Activated CD4-positive, alpha-beta T cell treated with anti-CD3 and anti-CD28 coated beads for 1 hour (primary cell): Measurements from ENCODE around the gene MAPKBP1.

Experiments
- DNase-seq: peaks from one replicate; pipeline ENCODE4 v3.0.0-alpha.2; 2020

The MAPKBP1 gene

DNA sequence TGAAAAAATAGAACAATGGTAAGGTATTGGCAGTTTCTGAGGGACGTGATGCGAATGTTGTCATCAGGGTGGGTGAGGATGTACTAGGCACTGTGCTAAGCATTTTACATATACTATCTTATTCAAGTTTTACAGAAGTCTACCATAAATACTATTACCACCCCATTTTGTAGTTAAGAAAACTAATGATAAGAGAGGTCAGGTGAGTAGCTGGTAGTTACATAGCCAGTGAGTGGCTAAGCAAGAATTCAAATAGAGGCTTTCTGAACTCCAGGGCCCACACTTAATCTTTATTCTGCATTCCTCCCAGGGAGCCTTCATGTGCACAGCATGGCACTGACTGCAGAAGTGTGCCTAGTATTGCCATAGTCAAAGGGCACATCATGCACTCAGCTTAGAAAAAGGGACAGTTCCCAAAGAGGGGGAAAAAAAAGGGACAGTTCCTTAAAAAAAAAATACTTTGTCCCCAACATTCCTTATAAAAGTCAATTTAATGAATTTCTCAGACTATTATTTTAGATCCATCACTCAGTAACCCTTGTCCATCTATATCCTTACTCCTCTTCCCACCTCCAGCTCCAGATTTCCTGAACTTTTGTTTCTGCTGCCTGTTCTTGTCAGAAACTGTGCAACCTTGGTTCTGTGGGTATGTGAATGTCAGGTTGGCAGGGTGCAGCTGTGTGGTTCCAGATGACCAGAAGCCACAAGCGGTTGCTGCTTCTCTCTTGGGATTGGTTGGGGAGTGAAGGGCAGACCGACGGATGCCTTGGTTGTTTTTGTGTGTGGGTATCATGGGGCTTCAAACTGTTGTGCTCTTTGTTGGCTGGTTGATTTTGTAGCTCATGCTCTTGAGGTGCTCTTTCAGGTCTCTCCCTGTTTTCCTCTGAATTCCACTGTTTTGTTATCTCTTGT lies 8.3 kb downstream of the MAPKBP1 start:
- DNase-seq, result no peak

DNA sequence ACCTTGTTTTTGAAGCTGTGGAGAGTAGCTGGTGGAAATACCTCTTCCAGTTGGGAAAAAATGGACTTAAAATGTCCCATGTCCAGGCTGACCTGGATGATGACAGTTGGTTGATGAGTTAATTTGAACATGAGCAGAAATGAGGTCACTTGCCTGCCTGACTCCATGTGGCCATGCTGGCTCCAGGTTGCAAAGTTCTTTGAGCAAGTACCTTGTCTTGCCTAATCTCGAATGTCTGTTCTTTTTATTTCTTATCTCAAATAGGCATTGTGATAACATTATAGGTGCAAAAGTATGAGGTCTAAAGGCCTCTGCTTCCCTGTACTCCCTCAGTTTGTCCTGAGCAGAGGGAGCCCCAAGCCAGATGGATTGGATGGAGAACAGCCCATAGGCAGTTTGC lies 9.0 kb downstream of the MAPKBP1 start:
- no peak for DNase-seq

GRCh38 chr15:41788262-41788661 lies 14.0 kb downstream of the MAPKBP1 start:
- no peak for DNase-seq

- no peak for DNase-seq
Measured at GRCh38 chr15:41789236-41789635, 15.0 kb downstream of the MAPKBP1 start.

GRCh38 chr15:41789662-41790061 lies 15.4 kb downstream of the MAPKBP1 start:
- DNase-seq, result no peak

- DNase-seq, result no peak
Measured at GRCh38 chr15:41790169-41790568, 15.9 kb downstream of the MAPKBP1 start.

DNA sequence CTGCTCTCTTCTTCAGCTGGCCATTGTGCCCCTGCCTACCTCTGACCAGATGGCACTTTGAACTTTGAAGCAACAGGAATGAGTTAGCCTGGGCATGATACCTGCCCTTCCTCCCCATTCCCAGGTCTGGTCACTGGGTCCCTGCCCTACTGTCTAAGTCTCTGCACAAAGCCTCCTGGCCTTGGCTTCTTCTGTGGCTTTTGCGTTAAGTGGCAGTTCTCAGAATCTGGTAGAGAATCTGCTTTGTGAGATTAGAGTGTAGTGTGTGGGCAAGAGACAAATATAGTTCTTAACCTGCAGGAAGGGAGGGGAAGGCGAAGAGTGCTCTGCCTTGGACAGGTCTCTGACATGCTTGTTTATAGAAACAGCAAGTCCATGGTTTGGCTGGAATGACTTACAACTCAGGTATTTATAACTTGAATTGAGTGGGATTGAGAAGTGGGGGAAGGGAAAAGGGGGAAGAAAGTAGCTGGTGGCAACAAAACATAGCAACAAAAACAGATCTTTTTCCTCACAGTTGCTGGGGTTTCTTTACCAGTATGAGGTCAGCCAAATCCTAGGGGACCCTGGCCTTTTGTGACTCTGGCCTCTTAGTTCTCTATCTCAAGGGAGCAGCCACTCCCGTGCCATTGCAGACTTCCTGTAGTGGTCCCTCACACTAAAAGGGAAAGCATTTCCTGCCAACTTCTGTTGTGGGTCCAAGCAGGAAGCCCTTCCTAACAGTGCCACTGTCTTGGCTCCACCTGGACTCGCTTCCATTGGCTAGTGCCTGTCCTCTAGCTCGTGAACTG lies 16.7 kb downstream of the MAPKBP1 start:
- DNase-seq, result no peak

GRCh38 chr15:41791547-41791937 lies 17.3 kb downstream of the MAPKBP1 start:
- DNase-seq, result no peak

GRCh38 chr15:41792000-41792637 lies 17.8 kb downstream of the MAPKBP1 start:
- no peak for DNase-seq

DNA sequence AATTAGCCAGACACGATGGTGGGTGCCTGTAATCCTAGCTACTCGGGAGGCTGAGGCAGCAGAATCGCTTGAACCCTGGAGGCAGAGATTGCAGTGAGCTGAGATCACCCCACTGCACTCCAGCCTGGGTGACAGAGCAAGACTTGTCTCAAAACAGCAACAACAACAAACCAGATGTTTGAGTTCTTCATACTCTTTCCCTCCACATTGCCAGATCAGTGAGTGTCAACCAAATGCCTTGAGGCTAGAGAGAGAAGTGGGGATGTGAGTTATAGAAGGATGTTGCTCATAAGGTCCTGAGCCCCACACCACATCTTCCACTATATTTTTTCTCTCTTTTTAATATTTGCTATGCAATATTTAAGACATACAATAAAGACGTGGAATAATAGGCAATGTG lies 19.8 kb downstream of the MAPKBP1 start:
- DNase-seq, result no peak

DNA sequence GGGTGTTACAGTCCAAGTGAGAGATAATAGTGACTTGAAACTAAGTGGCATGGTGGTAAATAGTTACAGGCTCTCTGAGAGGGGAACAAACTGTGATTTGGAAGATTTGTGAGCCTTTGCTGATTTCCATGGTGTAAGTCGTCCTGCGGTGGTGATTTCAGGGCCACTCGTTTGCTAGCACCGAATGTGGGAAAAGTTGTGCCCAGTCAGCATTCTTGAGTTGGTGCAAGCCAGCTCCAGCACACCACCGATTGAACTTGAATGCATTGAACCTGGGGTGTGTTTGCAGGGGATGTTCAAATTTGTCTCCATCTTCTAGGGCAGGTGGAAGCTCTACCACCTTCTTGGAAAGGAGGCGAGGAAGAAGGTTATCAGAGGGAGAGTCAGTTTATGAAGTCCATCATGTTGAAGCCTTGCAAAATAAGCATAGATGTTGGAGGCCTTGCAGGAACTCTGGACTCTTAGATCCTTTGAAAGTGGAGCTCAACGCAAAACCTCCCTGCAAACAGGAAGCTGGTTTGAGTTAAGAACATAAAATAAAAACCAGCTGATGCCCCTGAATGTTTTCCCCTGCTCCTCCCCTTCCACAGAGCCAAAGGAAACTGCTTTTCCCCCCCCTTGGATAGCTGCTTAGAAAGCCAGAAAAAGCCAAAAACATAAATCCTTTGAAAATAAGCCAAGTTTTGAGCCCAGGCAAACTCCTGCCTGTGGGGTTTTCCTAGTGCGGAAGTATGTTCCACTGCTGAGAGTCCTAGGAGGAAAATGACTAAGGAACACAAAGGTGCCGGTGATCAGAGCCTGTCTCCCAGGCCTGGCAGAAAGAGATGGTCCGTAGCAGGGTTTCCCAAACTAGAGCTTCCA lies 21.9 kb downstream of the MAPKBP1 start:
- no peak for DNase-seq

GRCh38 chr15:41797201-41797944 lies 23.1 kb downstream of the MAPKBP1 start:
- no peak for DNase-seq

DNA sequence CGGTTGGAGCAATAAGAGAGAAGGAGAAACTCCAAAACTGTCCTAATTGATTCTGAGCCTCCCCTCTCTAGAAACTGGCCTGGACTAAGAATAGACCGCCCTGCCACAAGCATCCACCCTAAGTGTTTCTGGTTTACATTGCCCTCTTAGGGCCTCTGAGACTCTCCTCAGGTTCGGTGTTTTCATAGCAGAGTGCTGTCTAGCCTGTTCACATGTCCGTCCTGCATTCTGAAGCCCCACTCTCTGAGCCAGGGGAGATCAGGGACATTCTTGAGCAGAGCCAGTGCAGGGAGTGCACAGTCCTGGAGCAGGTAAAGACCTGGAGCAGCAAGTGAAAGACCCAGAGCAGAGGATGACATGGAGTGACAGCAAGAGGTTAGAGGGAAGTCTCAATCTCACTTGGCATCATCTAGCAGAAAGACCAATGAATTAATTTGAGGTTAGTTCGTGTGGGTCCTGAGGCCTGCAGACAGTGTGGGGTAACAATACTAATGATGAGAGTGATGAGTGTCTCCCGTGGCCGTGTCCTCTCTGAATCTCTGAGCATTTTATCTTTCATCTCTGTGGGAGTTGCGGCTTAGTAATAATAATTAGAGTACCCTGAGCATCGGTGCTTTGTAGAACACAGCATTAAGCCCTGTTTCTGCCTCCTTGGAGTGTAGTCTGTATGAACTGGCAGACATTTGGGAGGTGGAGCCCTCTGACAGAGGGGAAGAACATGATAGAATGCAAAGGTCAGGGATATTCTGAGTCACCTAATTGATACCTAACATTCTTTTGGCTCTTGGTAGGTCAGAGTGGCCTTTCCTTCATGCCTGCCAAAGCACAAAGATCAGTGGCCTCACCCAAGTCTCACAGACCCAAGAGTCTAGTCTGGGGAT lies 24.6 kb downstream of the MAPKBP1 start:
- no peak for DNase-seq

- DNase-seq, result no peak
Measured at GRCh38 chr15:41799488-41799805, 25.2 kb downstream of the MAPKBP1 start.

GRCh38 chr15:41801185-41801584 lies 26.9 kb downstream of the MAPKBP1 start:
- no peak for DNase-seq

DNA sequence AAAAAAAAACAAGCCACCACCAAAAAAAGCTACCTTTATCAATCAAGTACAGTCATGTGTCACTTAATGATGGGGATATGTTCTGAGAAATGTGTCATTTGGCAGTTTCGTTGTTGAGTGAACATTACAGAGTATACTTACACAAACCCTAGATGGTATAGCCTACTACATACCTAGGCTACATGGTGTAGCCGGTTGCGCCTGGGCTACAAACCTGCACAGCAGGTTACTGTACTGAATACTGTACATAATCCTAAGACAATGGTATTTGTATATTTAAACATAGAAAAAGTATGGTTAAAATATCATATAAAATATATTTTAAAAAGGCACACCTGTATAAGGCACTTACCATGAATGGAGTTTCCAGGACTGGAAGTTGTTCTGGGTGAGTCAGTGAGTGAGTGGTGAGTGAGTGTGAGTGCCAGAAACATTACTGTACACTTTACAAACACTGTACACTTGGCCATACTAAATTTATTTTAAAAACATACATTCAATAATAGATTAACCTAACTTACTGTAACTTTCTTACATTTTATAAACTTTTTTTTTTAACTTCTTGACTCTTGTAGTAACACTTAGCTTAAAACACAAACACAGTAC lies 27.7 kb downstream of the MAPKBP1 start:
- no peak for DNase-seq

DNA sequence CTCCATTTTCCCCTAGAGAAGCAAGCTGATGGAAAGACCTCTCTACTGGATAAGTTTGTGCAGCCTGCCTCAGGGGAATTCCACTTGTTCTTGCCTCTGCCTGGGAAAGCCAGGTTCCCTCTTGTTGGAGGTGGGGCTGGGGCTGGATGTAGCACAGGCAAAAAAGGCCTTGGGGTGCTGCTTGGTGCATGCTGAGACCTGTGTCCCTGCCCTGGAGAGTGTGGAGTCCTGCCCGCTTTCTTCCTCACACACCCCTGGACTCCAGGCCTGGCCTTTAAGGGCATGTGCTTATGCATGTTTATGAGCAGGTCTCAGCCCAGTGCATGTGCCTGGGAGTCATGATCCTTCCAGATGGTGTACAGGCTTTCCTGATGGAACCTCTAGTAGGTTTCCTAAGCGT lies 30.1 kb downstream of the MAPKBP1 start:
- no peak for DNase-seq

GRCh38 chr15:41804916-41805666 lies 30.8 kb downstream of the MAPKBP1 start:
- no peak for DNase-seq

DNA sequence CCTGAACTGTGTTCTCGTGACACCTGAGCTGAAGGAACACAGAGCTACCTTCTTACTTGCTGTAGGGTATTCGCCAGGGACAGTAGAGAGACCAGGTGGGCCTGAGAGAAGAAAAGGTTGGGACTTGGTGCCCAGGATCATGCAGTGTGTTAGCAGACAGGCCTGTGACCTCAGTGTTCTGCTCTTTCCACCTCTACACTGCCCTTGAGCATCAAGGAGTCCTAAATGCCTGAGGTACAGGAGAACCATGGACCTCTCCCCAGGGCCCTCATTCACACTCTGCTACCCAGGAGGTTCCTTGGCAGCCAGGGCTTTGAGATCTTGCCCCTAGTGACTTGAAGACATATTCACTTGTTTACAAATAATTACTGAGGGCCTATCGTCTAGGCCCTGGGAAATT lies 31.4 kb downstream of the MAPKBP1 start:
- no peak for DNase-seq
